HG03039 (cell line): ENCODE measurements around the gene ITPK1.
"Not testable (repeated sequence)": the region's sequence is repeated elsewhere in the genome, so short reads cannot be mapped to it uniquely, and the experiment has no call there.

Source experiments
- ATAC-seq: cut with Tn5 transposase; IDR thresholded peaks from one replicate; pipeline ENCODE4 v1.9.1; 2021; ENCODE audit warnings: mild to moderate bottlenecking, moderate library complexity; ENCODE audit not compliant: unreplicated experiment

Gene ITPK1

GRCh38 chr14:93131257-93131820 is 15.6 kb upstream of the ITPK1 start:
- not testable (repeated sequence) for ATAC-seq

- no peak for ATAC-seq
Measured at GRCh38 chr14:93128725-93129459, 13.2 kb upstream of the ITPK1 start.

- no peak for ATAC-seq
Measured at GRCh38 chr14:93126111-93126510, 10.4 kb upstream of the ITPK1 start.

- ATAC-seq: no peak
Measured at GRCh38 chr14:93122826-93123225, 7.1 kb upstream of the ITPK1 start.

- no peak for ATAC-seq
Measured at GRCh38 chr14:93121030-93121834, 5.5 kb upstream of the ITPK1 start.

GRCh38 chr14:93120517-93120916 is 4.8 kb upstream of the ITPK1 start:
- no peak for ATAC-seq

- no peak for ATAC-seq
Measured at GRCh38 chr14:93116676-93117200, 1.0 kb upstream of the ITPK1 start.

- peak; percentile 70 for ATAC-seq
Measured at GRCh38 chr14:93115069-93115820, 480 bp downstream of the ITPK1 start.

GRCh38 chr14:93114713-93115068 is 1.0 kb downstream of the ITPK1 start:
- no peak for ATAC-seq

- no peak for ATAC-seq
Measured at GRCh38 chr14:93114068-93114710, 1.5 kb downstream of the ITPK1 start.

- ATAC-seq: no peak
Measured at GRCh38 chr14:93113678-93114067, 2.1 kb downstream of the ITPK1 start.

GRCh38 chr14:93112891-93113677 is 2.6 kb downstream of the ITPK1 start:
- ATAC-seq: no peak

GRCh38 chr14:93111541-93111940 is 4.2 kb downstream of the ITPK1 start:
- not testable (repeated sequence) for ATAC-seq

- ATAC-seq: no peak
Measured at GRCh38 chr14:93110856-93111419, 4.8 kb downstream of the ITPK1 start.

- no peak for ATAC-seq
Measured at GRCh38 chr14:93109572-93110481, 5.9 kb downstream of the ITPK1 start.

- ATAC-seq: no peak
Measured at GRCh38 chr14:93108105-93108504, 7.6 kb downstream of the ITPK1 start.

- ATAC-seq: no peak
Measured at GRCh38 chr14:93107453-93107852, 8.3 kb downstream of the ITPK1 start.

- ATAC-seq: no peak
Measured at GRCh38 chr14:93106541-93107156, 9.1 kb downstream of the ITPK1 start.
